Activated CD8-positive, alpha-beta memory T cell treated with anti-CD3 and anti-CD28 coated beads, Interleukin-2, amount 50 U/mL, for 24 hours (primary cell): Measurements from ENCODE around the gene PREX1.
A peak's percentile ranks its signal among the peaks of the same experiment; 100 is the strongest.
"Not testable (repeated sequence)": the region's sequence is repeated elsewhere in the genome, so short reads cannot be mapped to it uniquely, and the experiment has no call there.

Experiments
- DNase-seq: peaks from one replicate; pipeline ENCODE4 v3.0.0-alpha.2; 2020; ENCODE audit errors: extremely low read depth

The PREX1 gene

DNA sequence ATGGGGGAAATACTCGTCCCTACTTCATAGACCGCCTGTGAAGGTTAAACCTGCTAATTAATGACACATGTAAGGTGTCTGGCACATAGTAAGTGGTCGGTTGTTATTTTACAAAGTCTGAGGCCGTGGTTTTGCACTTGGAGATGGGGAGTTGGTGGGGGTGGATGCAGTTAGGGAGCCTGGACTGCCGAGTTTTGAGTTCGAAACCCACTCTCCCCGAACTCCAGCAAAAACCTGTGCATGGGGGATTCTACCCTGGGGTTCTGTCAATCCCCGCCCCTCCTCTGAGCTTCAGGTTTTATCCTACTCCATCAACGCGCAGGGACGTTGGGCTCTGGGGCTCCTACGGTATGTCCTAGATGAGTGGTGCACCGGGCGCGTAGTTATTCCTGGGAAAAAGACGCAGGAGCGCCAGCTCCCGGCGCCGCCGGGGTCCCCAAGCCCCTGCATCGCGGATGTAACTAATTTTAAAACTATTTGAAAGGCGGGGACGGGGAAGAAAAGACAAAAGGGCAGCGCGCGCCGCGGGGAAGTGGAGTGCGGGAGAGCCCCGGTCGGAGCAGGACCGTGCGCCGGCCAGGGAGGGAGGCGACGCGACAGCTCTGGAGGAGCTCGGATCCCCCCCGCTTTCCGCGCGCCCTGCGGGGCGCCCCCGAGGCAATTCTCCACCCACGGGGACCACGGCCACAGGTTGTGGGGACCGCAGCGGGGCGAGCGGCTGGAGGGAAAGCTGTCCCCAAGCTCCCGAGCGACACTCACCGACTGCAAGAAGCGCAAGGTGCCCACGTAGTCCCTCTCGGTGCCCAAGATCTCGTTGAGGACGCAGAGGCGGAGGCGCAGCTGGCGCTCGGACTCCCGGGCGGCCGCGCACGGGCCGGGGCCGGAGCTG is 672 bp downstream of the PREX1 start:
- DNase-seq = no peak

DNA sequence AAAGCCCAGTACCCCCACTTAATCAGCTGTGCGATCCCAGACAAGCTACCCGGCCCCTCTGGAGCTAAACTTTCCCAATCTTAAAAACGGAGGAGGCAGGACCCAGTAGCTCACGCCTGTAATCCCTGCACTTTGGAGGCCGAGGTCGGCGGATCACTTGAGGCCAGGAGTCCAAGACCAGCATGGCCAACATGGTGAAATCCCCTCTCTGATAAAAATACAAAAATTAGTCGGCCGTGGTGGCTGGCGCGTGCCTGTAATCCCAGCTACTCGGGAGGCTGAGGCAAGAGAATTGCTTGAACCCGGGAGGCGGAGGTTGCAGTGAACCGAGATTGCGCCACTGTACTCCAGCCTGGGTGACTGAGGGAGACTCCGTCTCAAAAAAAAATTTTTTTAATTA is 1.3 kb downstream of the PREX1 start:
- DNase-seq = not testable (repeated sequence)

DNA sequence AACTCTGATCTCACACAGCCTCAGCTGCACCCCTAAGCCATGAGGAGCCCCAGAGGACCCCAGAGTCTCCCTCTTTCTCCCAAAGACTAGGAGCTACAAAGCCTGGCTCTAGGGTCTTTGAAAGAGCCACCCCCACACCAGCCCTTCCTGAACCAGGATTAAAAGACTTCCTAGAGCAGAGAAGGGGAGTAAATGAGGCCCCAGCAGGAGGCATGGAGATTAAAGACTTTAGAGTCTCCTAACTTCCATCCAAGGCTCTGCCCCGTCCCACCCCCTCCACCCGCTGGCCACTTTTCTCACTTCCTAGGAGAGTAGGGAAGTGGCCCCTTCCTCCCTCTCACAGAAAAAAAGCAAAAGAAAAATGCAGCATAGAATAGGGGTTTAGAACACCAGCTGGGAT is 1.7 kb downstream of the PREX1 start:
- no peak for DNase-seq

DNA sequence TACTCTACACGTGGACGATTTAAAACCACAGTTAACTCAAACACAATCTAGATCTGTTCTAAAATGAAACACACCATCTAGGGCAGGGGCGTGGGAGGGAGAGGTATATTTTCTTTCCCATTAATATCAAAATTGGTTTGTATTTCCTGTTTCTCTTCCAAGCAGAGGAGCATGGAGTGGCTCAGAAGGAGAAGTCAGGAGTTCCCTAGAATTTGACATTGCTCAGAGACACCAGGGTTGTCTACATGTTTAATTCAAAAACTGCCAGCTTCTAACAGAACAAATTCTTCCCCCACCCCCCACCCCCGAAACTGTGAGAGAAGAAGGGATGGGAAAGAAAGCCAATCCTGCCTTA is 2.3 kb downstream of the PREX1 start:
- DNase-seq = no peak

DNA sequence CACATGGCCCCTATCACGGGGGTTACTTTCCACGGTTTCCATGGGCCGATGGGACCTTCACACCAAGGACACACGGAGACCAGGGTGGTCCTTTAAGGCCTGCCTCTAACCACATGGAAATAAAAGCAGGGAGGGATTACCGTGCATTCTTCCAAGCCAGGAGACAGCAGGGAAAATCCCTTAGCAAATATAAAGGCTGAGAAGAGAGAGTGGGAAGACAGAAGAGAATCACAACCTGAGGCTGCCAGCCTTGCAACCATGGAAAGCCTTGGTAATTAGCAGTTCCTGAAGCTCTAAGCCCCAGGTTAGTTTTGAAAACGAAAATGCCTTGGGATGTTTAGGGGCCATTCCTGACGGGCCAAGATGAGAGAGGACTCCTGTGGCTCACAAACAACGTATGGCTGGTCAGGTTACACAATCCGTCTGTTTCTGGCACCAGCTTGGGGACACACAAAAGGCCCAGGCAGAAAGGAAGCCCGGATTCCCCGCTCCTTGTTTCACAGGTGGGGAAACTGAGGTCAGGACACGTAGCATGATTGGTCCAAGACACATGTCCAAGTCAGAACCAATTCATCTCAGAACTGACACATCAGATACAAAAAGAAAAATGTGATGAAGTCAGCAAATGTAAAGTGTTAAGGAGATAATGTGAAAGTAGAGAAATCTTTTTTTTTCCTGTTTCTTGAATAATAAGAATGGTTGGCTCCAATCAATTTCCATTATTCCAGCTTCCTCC is 2.8 kb downstream of the PREX1 start:
- DNase-seq = no peak

DNA sequence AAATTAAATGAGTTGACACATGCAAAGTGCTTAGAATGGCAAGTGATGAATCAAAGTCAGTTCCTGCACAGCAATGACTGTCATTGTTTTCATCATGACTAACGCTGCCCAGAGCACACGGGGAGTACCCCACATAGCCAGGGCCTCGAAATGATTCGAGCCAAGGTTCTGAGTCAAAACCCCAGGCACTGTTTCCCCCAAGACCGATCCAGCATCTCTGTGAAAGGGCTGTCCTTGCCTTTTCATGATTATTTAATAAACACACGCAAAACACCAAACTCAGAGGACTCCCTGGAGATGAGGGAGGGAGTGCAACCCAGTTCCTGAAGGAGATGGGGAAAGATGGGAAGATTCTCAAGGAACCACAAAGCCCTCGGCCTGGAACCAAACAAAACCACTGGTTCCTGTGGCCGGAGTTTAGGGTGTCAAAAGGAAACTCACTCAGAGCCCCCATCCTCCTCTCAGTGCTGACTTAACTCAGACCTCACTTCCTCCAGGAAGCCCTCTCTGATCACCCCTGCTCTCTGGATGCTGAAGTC is 3.8 kb downstream of the PREX1 start:
- DNase-seq = peak; percentile 56

DNA sequence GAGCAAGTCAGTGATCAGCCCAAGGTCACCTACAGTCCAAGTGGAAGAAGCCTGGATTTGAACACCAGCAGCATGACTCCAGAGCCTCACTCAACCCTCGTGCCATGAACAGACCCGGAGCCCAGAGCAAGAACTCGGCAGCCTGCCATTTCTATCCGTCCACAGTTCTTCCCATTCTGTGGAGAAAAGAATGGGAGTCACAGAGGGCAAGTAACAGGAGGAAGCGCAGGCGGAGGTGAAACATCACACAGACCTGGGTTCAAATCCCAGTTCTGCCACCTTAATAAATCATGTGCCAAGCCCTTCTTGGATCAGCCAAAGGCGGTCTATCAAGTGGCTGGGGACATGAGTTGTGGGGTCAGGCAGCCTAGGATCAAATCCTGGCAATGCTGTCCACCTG is 4.3 kb downstream of the PREX1 start:
- no peak for DNase-seq

DNA sequence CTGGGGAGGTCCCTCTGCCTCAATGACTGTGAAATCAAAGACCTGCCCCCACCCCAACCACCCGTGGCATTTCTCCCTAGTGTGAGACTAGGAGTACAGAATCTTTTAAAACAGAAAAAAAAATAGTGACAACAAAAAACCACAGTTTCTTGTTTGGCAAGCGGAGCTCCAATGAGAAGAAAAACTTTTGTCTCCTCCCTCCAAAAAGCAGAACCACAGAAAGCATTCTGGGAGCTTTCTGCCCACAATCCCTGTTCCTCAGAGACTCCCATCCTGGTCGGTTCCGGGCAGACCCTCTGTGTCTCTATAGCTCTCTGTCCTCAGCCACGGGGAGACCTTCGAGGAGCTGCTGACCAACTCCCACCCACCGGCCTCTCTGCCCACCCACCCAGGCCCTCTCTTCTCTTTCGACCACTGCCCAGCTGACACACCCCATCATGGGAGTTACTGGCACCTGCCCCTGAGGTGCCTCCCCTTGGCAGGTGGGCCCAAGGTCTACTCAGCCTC is 4.9 kb downstream of the PREX1 start:
- no peak for DNase-seq

DNA sequence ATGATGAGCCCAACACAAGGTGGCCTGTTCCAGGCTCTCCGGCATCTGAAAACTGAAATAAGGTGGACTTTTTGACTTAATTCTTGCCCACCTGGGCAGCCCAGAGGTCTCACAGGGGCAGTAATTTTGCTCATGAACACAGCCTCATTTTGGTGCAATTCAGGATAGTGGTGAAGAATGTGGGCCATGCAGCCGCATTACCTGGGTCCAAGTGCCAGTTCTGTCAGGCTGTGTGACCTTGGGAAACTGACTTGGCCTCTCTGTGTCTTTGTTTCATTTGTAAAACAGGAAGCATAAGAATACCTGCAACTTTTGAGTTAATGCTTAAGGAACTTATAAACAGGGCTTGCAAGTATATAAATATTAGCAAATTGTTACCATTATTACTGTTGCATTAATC is 5.6 kb downstream of the PREX1 start:
- DNase-seq = no peak

DNA sequence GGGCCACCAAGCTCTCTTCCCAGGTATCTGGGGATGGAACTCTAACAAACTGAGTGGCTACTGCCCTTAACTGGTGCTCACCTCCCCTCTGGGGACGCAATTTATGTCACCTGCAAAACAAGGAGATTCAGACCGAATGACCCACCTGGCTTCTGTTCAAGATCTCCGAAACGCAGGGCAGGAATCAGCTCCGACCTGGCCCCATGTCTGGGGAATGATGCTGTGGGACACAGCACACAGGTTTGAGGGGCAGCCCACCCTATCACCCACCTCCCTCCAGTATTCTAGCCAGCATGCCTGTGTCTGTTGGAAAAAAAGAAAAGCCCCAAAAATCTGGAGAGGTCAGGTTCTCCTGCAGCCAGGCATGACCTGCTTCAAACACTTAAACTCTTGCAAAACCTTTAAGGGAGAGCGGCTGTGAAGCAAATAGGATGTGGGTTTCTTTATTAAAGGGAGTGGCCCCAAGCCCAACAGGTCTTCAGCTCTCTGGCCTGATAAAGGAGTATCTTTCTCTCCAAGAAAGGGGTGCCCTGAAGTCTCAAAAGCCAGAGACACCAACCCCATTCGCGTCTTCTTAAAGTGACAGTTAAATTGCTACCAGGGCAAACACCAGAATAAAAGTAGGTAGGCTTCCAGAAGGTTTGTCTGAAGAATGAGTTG is 6.4 kb downstream of the PREX1 start:
- DNase-seq = no peak

DNA sequence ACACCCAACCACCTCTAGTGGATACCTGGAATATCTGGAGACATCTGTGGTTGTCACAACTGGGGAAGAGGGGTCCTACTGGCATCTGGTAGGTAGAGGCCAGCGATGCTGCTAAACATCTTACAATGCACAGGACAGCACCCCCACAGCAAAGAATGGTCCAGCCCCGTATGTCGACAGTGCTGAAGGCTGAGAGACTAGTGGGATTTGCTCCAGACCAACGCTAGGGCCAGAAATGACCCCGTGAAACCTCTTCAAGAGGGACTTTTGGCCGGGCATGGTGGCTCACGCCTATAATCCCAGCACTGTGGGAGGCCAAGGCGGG is 7.2 kb downstream of the PREX1 start:
- no peak for DNase-seq

DNA sequence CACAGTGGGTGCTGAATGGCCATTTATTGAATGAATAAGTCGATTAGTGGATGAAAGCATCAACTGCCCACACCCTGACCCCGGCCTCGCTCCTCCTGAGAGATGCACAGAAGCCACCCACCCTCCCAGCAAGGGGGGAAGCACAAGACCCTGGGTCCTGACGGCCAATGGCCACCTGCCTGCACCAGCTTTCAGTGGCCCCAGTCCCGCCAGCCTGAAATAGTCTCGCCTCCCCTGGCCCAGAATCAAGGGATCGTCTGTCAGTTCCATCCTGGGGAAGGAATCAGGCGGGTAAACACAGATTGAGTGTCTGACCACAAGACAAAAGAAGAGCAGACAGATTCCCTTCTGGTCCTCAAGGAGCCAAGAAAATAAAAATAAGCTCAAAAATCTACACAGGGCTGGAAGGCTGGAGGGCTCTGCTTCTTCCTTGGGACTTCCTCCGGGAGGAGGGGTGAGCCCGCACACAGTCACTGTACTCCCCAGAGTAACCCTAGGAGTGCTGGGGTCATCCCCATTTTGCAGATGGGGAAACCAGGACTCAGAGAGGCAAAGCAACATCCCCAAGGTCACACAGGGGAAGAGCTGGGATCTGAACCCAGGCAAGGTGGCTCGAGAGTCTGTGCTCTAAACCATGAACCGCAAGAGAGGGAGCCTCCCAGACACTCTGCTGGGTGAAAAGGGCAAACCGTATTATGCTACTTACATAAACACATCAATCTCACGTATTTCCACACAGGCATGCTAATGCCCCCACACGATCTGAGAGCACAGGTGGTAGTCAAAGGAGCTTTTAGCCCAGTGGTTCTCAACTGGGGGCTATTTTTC is 7.8 kb downstream of the PREX1 start:
- no peak for DNase-seq

DNA sequence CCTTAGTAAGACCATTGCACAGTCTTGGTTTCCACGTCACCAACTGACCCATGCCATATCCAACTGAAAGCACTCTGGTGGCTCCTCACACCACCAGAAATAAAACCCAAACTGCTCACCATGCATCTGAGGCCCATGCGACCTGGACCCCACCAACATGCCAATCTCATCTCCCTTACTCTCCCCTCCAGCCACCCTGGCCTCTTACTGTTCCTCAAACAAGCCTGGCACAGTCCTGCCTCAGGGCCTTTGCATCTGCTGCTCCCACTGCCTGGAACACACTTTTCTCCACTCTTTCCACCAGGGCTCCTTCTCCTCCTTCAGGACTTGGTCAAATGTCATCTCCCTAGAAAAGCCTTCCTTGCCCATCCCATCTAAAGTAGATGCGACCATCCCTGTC is 8.7 kb downstream of the PREX1 start:
- no peak for DNase-seq

DNA sequence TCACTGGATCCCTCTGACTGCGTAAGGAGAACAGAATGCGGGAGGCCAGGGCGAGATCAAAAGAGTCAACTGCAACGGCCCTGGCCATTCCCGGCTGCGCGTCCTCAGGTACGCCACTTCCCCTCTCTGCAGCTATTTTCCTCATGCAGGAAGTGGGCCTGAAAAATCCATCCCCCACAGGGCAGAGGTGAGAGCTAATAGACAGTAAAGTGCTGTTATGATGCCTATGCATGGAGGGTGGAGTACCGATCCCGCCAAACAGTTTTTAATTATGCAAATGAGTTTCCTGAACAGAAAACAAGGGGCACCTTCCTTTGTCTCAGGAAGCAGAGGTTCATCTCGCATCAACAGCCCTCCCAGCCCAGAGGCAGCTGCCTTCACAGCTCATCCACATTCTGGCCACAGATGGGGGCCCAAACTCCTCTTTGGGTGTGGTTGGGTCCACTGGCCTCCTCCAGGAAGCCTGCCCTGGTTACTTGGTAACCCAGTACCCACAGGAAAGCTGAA is 9.3 kb downstream of the PREX1 start:
- no peak for DNase-seq

DNA sequence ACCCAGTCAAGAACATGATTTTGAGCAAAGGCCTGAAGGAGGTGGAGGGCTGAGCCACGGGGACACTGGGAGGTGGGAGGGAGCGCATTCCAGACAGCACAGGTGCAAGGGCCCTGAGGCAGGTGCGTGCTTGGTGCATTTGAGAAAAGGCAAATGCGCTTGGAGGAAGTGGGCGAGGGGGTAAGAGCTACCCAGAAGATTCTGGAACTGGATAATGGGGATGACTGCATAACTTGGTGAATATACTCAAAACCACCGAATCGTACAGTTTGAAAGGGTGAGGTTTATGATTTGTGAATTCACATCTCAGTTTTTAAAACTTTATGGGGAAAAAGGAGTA is 9.8 kb downstream of the PREX1 start:
- no peak for DNase-seq

DNA sequence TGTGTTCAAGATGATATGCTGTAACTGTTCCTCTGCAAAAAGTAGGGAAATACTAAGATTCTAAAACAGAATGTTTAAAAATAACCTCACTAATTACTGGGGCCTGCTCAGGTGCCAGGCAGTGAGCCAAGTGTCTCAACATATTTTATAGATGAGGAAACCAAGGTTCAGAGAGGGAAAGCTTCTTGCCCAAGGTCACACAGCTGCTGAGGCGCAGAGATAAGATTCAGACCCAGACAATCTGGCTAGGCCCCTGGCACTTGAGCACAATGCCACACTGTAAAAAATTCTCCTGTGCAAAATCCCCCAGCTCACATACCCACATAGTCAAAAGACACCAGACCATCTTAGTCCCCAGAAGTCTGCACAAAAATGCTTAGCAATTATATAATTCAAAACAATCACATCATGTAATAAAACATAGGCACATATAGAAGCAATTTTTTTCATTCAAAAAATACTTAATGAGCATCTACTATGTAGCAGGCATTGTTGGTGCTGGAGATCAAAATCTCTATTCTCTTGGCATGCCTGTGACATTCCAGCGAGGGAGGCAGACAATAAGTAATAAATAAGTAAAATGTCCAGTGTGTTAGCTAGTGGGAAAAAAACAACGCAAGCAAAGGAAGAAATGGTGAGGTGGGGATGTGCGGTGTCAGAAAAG is 10.3 kb downstream of the PREX1 start:
- DNase-seq = no peak

DNA sequence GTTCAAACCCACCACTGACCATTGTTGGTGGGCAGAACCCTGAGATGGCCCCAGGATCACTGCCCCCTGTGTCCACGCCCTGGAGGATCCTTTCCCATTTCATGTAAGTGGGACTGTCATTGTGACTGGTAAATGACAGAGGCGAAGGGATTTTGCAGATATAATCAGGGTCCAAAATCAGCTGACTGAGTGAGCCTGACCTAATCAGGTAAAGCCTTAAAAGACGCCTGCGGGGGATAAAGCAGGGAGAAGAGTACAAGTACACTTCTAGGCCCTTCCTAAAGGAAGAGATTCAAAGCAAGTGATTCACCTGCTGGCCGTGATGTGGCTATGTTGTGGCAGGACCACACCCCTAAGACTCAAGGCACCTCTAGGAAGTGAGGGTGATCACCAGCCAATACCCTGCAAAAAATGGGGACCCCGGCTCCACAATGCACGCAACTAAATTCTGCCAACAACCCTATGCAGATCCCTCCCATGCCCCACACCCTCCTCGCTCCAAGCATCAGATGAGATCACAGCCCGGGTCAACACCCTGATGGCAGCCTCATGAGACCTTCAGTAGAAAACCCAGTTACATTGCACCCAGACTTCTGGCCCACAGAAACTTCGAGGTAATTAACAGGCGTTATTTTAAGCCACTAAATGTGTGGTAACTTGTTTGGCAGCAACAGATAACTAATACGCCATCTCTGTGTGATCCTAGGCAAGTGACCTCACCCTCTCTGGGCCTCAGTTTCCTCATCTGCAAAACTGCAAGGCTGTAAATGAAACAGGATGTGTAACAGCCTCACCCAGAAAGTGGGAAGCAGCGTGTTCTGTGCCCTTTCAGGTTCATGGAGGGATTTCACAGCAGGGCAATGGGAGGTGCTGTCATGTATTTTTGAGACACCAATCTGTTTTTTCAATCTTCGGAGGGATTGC is 11.3 kb downstream of the PREX1 start:
- DNase-seq = no peak

DNA sequence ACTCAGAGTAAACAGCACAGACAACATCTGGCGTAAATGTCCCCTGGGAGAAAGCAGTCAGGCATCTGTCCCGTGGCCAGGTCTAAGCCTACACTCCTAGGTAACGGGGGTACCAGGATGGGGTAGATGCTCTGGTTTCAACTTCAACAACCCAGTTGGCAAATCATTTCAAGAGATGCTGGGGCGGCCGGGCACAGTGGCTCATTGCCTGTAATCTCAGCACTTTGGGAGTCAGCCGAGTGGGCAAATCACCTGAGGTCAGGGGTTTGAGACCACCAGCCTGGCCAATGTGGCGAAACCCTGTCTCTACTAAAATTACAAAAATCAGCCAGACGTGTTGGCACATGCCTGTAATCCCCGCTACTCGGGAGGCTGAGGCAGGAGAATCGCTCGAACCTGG is 12.3 kb downstream of the PREX1 start:
- no peak for DNase-seq

DNA sequence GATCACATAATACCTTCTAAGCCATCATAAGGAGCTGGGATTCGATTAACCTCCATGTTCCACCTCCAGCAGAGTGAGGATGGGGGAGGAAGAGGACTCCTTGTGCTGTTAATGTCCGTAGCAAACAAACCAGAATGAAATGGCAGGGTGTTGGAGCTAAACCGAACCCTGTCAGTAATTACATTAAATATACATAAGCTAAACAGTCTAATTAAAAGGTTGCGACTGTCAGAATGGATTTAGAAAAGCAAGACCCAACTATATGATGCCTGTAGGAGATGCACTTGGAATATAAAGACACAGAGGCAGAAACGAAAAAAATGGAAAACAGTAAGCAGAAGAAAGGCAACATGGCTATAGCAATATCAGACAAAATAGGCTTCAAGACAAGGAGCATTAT is 13.2 kb downstream of the PREX1 start:
- no peak for DNase-seq
